ENCODE measurements around the gene AVPI1.
"Not testable (repeated sequence)": the region's sequence is repeated elsewhere in the genome, so short reads cannot be mapped to it uniquely, and the experiment has no call there.

AVPI1 gene

GRCh38 chr10:97682042-97682441 lies 5.0 kb downstream of the AVPI1 start:
- DNase-seq, result no peak

- no peak for DNase-seq
These were observed 7.4 kb downstream of the AVPI1 start for GRCh38 chr10:97679594-97679993.

GRCh38 chr10:97676770-97677581 lies 10.1 kb downstream of the AVPI1 start:
- DNase-seq, result no peak

DNA sequence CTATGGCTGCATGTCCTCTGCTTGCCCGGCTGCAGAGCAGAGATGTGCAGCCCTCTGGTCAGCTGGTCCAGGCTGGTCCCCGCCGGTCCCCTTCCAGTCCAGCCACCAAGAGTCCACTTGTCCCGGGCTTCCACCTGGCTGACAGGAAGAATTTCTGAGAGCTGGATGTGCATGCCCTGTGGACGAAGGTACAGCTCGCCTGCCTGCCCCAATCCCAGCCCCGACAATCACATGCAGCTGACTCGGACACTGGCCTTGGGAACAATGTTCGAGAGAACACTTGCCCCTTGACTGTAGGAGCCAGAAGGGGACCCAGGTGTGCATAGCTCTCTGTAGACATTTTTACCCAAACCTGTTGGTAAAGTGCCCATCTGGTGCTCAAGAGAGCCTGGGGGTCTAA lies 11.8 kb downstream of the AVPI1 start:
- no peak for DNase-seq

- DNase-seq, result peak; percentile 64
These were observed 13.1 kb downstream of the AVPI1 start for GRCh38 chr10:97673736-97674525.

DNA sequence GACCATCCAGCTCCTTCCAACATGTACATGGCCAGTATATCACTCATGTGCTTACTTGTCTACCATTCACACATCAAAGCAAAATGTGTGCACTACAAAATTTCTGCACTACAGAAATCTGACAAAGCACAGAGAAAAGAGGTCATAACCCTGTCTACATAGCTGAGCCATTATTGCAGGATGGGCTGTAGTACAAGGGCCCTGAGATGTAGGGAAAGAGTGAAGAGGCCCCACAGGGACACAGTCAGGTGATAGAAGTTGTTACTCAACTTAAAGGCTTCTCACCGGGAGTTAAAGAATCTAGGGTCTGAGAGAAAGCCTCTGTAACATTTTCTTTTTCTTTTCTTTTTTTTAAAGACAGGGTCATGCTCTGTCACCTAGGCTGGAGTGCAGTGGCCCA lies 17.5 kb downstream of the AVPI1 start:
- DNase-seq, result no peak

- no peak for DNase-seq
These were observed 19.6 kb downstream of the AVPI1 start for GRCh38 chr10:97667463-97667862.

GRCh38 chr10:97666992-97667391 lies 20.0 kb downstream of the AVPI1 start:
- DNase-seq, result no peak

DNA sequence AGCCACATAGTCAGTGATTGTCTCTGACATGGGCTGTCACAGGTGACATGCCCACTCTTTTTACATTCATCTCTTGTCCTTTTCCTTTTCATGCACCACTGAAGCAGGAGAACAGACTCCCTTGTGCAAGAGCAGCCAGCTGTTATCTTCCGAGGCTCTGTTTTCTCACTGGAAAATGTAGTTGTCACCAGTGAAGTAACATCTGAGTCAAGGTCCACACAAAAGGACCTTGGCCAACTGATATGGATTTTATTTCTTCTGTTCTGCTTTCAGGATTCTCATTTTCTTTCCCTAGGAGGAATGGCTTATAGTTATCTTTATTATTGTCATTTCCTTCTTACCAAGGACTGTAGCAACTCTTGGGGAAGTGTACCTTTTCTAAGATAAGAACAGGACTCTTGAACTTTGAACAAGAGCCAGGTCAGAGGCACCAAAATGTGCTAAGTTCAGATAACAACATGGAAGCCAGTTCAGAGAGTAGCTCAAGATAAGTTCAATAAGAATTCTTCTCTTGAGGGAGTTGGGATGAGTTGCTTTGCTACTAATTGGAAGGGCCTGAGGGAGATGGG lies 22.7 kb downstream of the AVPI1 start:
- DNase-seq, result no peak

- no peak for DNase-seq
These were observed 27.5 kb downstream of the AVPI1 start for GRCh38 chr10:97659589-97659988.

DNA sequence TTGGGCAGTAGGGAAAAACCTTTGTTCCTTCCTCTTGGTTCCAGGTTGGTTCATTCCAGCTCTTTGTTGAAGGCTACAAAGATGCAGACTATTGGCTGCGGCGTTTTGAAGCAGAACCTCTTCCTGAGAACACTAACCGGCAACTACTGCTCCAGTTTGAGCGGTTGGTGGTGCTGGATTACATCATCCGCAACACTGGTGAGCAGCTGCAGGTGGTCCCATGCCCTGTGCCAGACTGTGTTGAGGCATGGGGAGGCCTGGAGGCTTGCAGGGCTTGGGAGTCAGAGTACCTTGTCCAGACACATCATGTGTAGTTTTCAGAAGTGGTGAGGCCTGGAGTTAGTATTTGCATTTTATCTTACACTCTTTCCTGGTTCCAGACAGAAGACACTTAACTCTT lies 30.3 kb downstream of the AVPI1 start:
- no peak for DNase-seq

DNA sequence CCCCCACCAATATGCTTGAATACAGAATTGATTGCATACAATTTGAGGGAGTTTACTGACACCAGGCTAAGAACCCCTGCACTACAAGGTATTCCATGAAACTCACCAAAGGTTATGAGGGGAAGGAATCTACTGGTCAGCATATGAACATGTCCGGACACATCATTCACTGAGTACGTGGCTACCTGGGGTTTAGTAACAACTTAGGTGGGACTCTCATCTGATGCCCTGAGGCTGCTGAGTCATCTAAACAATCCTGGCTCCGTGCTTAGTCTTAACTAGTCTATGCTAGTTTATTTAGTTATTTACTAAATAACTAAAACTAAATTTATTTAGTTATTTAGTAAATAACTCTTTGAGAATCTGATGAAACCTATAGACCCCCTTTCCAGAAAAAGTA lies 35.3 kb downstream of the AVPI1 start:
- DNase-seq, result no peak

GRCh38 chr10:97650726-97651125 lies 36.3 kb downstream of the AVPI1 start:
- DNase-seq, result no peak

GRCh38 chr10:97649405-97649750 lies 37.7 kb downstream of the AVPI1 start:
- not testable (repeated sequence) for DNase-seq

DNA sequence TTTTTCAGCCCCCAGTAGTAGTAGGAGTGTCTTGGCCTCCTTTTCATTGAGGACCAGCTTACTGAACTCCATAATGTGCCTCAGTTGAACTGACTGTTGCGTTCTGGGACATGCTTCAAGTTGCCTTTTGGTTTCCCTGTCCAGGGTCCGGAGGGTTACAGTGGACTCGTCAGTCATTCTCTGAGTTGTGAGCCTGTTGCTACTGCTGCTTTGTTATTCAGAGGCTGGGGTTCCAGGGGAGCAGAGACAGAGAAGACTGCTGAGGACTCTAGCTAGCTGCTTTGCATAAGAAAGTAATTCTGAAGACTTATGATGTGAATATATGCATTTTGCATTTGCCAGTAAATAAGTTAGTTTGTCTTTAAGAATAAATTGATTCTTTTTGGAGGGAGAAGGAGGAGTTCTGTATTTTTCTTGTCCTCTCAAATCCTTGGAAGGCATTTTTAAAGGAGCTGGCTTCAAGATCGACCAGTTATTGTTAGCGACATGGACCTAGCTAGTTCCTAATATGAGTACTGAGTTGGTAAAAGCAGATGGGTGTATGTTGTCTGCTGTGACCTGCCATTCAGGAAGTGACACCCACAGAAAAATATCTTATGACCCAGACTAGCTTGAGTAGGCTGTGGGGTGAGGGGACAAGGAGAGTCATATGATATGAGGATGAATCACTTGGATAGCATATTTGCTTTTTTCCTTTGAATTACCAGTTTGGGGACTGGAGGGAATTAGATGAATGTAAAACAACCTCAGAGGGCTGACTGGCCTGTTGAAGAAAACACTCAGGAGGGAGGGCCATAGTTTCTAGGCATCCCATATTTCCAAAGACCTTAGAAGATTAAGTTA lies 38.3 kb downstream of the AVPI1 start:
- DNase-seq, result peak; percentile 62

GRCh38 chr10:97647556-97647955 lies 39.5 kb downstream of the AVPI1 start:
- peak; percentile 49 for DNase-seq

DNA sequence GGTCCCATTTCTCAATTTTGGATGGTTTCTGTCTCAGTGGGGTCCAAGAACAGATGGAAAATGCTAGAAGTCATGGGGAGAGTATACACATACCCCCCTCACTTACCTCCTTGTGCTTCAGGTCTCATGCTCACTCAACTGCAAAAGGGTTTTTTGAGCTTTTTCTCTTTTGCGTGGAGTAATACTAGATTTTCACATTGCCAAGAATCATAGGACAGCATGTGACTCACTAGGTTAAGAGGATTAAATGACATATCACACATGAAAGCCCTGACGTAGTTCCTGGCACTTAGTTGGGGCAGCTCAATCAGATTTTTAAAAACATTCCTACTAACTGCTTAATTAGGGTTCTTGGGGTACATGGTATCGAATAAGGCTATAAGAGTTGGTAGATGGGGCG lies 42.1 kb downstream of the AVPI1 start:
- no peak for DNase-seq

GRCh38 chr10:97643441-97643985 lies 43.5 kb downstream of the AVPI1 start:
- DNase-seq, result no peak

GRCh38 chr10:97642471-97643159 lies 44.4 kb downstream of the AVPI1 start:
- not testable (repeated sequence) for DNase-seq

DNA sequence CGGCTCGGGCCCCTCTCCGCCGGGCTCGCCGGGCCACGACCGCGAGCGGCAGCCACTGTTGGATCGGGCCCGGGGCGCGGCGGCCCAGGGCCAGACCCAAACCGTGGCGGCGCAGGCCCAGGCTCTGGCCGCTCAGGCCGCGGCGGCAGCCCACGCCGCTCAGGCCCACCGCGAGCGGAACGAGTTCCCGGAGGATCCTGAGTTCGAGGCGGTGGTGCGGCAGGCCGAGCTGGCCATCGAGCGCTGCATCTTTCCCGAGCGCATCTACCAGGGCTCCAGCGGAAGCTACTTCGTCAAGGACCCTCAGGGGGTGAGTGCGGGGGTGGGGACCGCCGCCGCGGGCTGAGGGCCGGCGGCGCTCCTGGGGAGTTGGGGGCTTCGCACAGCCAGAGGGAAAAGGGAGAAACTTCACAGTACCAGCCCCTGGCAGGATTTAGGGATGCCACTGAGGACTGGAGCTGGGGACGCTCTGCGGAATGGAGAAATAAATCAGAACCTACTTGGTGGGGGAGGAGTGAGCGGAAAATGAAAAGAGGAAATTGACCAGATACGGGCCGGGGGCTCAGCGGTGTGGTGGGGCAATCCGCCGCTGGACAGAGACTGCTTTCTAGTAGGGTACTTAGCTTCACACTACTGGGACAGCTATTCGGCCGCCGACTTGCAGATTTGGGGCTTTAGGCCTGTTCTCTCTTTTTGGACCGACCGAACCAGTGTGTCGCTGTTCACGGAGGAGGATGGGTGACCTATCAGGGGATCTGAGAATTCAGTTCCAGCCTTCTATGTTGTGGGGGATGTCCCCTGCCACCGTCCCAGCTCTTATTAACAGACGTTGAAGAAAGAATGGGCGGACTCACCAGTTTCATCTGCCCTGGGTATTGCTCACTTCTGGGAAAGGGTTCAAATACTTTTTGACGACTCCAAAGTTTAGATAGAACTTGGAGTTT lies 45.9 kb downstream of the AVPI1 start:
- DNase-seq, result no peak

Measured in NCI-H226 (cell line).